Kidney (tissue), 14 donors: ENCODE results near the gene ARHGDIA. TPM values are rescaled to one million over a fixed set of nuclear protein-coding genes. Genes with fewer than 3 reads are reported as not detected.

Source experiments
- DNase-seq, 5 donors: peaks; one replicate each; pipeline ENCODE4 v3.0.0-alpha.2; 2013 to 2020
- FAIRE-seq: peaks from 2 replicates; lab custom pipeline; 2012; peaks lifted over from hg19 to GRCh38; lab: Jason Lieb, UNC
- H3K27ac ChIP-seq, 2 donors: one replicate each; pipeline ENCODE4 v1.7.0; 2013; ENCODE audit warnings: low read depth in 2 of 2, low read length in 2 of 2, inconsistent platforms in 1 of 2
- H3K27me3 ChIP-seq: one replicate; pipeline ENCODE4 v1.7.1; 2013; ENCODE audit warnings: low read length, inconsistent platforms; ENCODE audit not compliant: control insufficient read depth, insufficient read depth
- H3K36me3 ChIP-seq, 3 donors: one replicate each; pipeline versions ENCODE4 v1.7.0 to v1.7.1; 2013; ENCODE audit warnings: low read length in 3 of 3, control low read depth in 1 of 3, inconsistent platforms in 1 of 3; ENCODE audit not compliant: insufficient read depth in 3 of 3, control insufficient read depth in 2 of 3
- H3K4me1 ChIP-seq, 3 donors: one replicate each; pipeline versions ENCODE4 v1.7.0 to v1.7.1; 2013; ENCODE audit warnings: low read length in 3 of 3, inconsistent platforms in 1 of 3, low read depth in 1 of 3; ENCODE audit not compliant: control insufficient read depth in 2 of 3, insufficient read depth in 2 of 3
- H3K4me3 ChIP-seq, 3 donors: one replicate each; pipeline versions ENCODE4 v1.7.0 to v1.8.1; 2013; ENCODE audit warnings: low read length in 3 of 3, control low read depth in 1 of 3, inconsistent platforms in 1 of 3
- H3K9ac ChIP-seq, 3 donors: one replicate each; pipeline versions ENCODE4 v1.7.0 to v1.7.1; 2013; ENCODE audit warnings: low read length in 3 of 3, control low read depth in 1 of 3, inconsistent platforms in 1 of 3
- H3K9me3 ChIP-seq, 3 donors: one replicate each; pipeline versions ENCODE4 v1.7.0 to v1.7.1; 2013; ENCODE audit warnings: low read length in 3 of 3, control low read depth in 1 of 3, inconsistent platforms in 1 of 3; ENCODE audit not compliant: control insufficient read depth in 2 of 3, insufficient read depth in 1 of 3
- intact Hi-C: fragments of 100-400 bp; cut with DNase I; formaldehyde crosslinking; loops from one replicate; pipeline ENCODE4 v1.11.1; 2022
- polyA plus RNA-seq: library from polyadenylated mRNA; stranded (reverse); fragments of 350-450 nt; fragmentation: Illumina TruSeq; extraction: RNeasy Lipid Tissue Mini Kit (QIAGEN cat#74804); gene quantifications from one replicate; pipeline ENCODE4 v1.2.3, GENCODE V29; 2014; ENCODE audit warnings: low read depth, low replicate concordance; ENCODE audit not compliant: insufficient read depth
- total RNA-seq: library from RNA; stranded (reverse); fragmentation: NEBNext Ultra II Directional; extraction: Animal tissue kit (Norgen Biotek cat#: 25700); gene quantifications from one replicate; pipeline ENCODE4 v1.2.1, GENCODE V29; 2021
- TF ChIP-seq, protein P1 (sequence below): IDR thresholded peaks from 3 replicates; pipeline ENCODE4 v1.5.1; 2012; ENCODE audit warnings: mild to moderate bottlenecking, moderate library complexity, borderline replicate concordance; ENCODE audit not compliant: insufficient read depth; ENCODE audit errors: extremely low read depth
- donor health status: control.
- donor health status: control.
- donor health status: control.
- donor health status: control.
- donor health status: control.
- donor health status: DM: yes; HTN: yes; CAD: no.
- donor health status: Normal renal cell carcinoma (clear cell type).

The ARHGDIA gene
- total and polyA plus RNA-seq, 2 donors from 2014 or later = 424 to 453 TPM

GRCh38 chr17:81824595-81824994 lies 46.5 kb downstream of the ARHGDIA start:
- H3K9me3 ChIP-seq = no peaks in the 10 kb centered on the region
- H3K9ac ChIP-seq = no peak overlapping the region
- H3K4me1 ChIP-seq = peaks cover 0 to 20% (median 0%) of the 10 kb centered on the region in 3 donors
- TF ChIP-seq, protein P1, sequence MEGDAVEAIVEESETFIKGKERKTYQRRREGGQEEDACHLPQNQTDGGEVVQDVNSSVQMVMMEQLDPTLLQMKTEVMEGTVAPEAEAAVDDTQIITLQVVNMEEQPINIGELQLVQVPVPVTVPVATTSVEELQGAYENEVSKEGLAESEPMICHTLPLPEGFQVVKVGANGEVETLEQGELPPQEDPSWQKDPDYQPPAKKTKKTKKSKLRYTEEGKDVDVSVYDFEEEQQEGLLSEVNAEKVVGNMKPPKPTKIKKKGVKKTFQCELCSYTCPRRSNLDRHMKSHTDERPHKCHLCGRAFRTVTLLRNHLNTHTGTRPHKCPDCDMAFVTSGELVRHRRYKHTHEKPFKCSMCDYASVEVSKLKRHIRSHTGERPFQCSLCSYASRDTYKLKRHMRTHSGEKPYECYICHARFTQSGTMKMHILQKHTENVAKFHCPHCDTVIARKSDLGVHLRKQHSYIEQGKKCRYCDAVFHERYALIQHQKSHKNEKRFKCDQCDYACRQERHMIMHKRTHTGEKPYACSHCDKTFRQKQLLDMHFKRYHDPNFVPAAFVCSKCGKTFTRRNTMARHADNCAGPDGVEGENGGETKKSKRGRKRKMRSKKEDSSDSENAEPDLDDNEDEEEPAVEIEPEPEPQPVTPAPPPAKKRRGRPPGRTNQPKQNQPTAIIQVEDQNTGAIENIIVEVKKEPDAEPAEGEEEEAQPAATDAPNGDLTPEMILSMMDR = no peak
- no peak overlapping the region for H3K4me3 ChIP-seq
- H3K36me3 ChIP-seq = no peaks in the 10 kb centered on the region
- intact Hi-C loops = no loop called here
- H3K27me3 ChIP-seq = no peaks in the 10 kb centered on the region
- FAIRE-seq = no peak
- DNase-seq = no peak
- H3K27ac ChIP-seq = no peak overlapping the region

DNA sequence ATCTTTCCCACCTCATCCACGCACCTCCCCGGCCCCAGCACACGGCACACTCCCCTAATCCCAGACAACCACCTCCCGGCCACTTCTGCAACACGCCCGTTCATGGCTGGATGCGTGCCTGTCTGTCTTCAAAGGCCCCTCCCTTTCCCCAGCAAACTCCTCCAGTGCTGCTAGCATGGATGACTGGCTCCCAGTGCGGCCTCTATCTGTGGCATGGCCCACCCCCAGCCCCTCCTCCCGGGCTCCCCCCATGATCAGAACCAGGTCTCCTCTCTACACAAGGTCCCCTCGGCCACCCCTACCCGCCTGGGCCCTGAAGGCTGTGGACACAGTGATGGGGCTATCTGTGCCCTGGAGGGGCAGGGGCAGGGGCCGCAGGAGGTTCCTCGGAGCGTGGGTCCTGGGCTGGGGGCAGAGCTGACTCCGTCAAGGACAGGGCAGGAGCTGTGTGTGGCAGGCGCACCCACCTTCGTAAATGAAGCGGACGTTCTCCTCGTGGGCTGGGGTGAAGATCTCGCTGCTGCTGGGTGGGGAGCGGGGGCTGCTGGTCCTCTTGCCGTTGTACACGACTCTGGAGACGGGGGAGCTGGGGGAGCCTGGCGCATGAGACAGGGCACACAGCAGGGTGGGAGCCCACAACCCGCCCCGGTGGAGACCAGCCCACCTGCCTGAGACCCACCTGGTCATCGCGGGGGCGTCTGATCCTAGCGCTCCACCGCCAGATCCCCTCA lies 47.2 kb downstream of the ARHGDIA start:
- TF ChIP-seq, protein P1 = no peak
- no peaks in the 10 kb centered on the region for H3K9me3 ChIP-seq
- H3K4me1 ChIP-seq = peaks cover 0 to 20% (median 0%) of the 10 kb centered on the region in 3 donors
- H3K27ac ChIP-seq = no peak overlapping the region
- no peaks in the 10 kb centered on the region for H3K27me3 ChIP-seq
- intact Hi-C loops = no loop called here
- H3K36me3 ChIP-seq = no peaks in the 10 kb centered on the region
- peak in 3 of 5 donors; percentile 58 to 65 (median 62) for DNase-seq
- no peak overlapping the region for H3K9ac ChIP-seq
- FAIRE-seq = no peak
- H3K4me3 ChIP-seq = no peak overlapping the region

GRCh38 chr17:81822996-81823819 lies 47.9 kb downstream of the ARHGDIA start:
- H3K36me3 ChIP-seq = no peaks in the 10 kb centered on the region
- TF ChIP-seq, protein P1 = no peak
- intact Hi-C loops = no loop called here
- DNase-seq (peak in 1 of 5 donors; percentile 74), FAIRE-seq (no peak)
- H3K4me3 ChIP-seq = no peak overlapping the region
- no peaks in the 10 kb centered on the region for H3K27me3 ChIP-seq
- H3K27ac ChIP-seq = peak overlapping the region; percentile 83 to 93
- peaks cover 0 to 14% (median 0%) of the 10 kb centered on the region in 3 donors for H3K4me1 ChIP-seq
- no peaks in the 10 kb centered on the region for H3K9me3 ChIP-seq
- H3K9ac ChIP-seq = no peak overlapping the region
